ENCODE measurements around the gene WDR59.

- TF ChIP-seq POLR2AphosphoS5 (IDR thresholded peaks at IDR 0.05; ENCODE audit: borderline replicate concordance, low read depth, low read length) (no peak), EZH2 (IDR thresholded peaks at IDR 0.05) (no peak), FOXP2 (optimal IDR thresholded peaks at IDR 0.05; ENCODE audit: control extremely low read depth, extremely low read length, insufficient read depth) (no peak)
These were observed 36.5 kb upstream of the WDR59 start for GRCh38 chr16:75021410-75021809.

All from SK-N-MC (cell line).